Vagina (tissue), 2 donors: Measurements from ENCODE around the gene TOLLIP. TPM values are rescaled to one million over a fixed set of nuclear protein-coding genes. Genes with fewer than 3 reads are reported as not detected.
A peak's percentile ranks its signal among the peaks of the same experiment; 100 is the strongest.

Experiments used
- DNase-seq, 2 donors: peaks; one replicate each; pipeline ENCODE4 v3.0.0-alpha.2; 2017; ENCODE audit errors: extremely low spot score in 2 of 2
- H3K27ac ChIP-seq: fragments of 200-600 bp; sonication (generic); one replicate; pipeline ENCODE4 v1.5.1; 2019
- H3K27me3 ChIP-seq: fragments of 200-600 bp; sonication (generic); one replicate; pipeline ENCODE4 v1.5.1; 2019
- H3K36me3 ChIP-seq, 2 donors: fragments of 200-600 bp; sonication (generic); one replicate each; pipeline ENCODE4 v1.5.1; 2017 to 2019
- H3K4me1 ChIP-seq: fragments of 200-600 bp; sonication (generic); one replicate; pipeline ENCODE4 v1.5.1; 2019
- H3K4me3 ChIP-seq, 2 donors: fragments of 200-600 bp; sonication (generic); 1 replicate in 1 of 2; 2 replicates in 1 of 2; pipeline ENCODE4 v1.5.1; 2016 to 2019
- H3K9me3 ChIP-seq: fragments of 200-600 bp; sonication (generic); one replicate; pipeline ENCODE4 v1.5.1; 2019
- CTCF ChIP-seq, 3 experiments: fragments of 450-650 bp in 2 of 3; fragments of 200-600 bp in 1 of 3; sonication (generic) in 1 of 3; IDR thresholded peaks; one replicate each; pipeline ENCODE4 v1.5.1; 2017 to 2019; ENCODE audit warnings: antibody characterized with exemption in 3 of 3, mild to moderate bottlenecking in 2 of 3, moderate library complexity in 2 of 3
- POLR2A ChIP-seq, 2 donors: fragments of 450-650 bp; IDR thresholded peaks; one replicate each; pipeline ENCODE4 v1.6.1; 2017; ENCODE audit warnings: antibody characterized with exemption in 2 of 2, mild to moderate bottlenecking in 2 of 2, moderate library complexity in 2 of 2
- POLR2AphosphoS5 ChIP-seq, 2 donors: sonication (generic); formaldehyde crosslinking; IDR thresholded peaks; one replicate each; pipeline ENCODE4 v1.9.0; 2017; ENCODE audit warnings: antibody characterized with exemption in 2 of 2, mild to moderate bottlenecking in 2 of 2, low read depth in 1 of 2; ENCODE audit not compliant: insufficient read depth in 1 of 2
- intact Hi-C: fragments of 100-400 bp; cut with DNase I; formaldehyde crosslinking; loops from one replicate; pipeline ENCODE4 v1.15.1; 2023
- total RNA-seq: library from RNA; depleted of rRNA; stranded (reverse); fragments of >200 nt; gene quantifications from one replicate; pipeline ENCODE4 v1.2.3, GENCODE V29; 2016

The TOLLIP gene
- total RNA-seq, 1 donor from 2014 or later: 52.5 TPM

DNA sequence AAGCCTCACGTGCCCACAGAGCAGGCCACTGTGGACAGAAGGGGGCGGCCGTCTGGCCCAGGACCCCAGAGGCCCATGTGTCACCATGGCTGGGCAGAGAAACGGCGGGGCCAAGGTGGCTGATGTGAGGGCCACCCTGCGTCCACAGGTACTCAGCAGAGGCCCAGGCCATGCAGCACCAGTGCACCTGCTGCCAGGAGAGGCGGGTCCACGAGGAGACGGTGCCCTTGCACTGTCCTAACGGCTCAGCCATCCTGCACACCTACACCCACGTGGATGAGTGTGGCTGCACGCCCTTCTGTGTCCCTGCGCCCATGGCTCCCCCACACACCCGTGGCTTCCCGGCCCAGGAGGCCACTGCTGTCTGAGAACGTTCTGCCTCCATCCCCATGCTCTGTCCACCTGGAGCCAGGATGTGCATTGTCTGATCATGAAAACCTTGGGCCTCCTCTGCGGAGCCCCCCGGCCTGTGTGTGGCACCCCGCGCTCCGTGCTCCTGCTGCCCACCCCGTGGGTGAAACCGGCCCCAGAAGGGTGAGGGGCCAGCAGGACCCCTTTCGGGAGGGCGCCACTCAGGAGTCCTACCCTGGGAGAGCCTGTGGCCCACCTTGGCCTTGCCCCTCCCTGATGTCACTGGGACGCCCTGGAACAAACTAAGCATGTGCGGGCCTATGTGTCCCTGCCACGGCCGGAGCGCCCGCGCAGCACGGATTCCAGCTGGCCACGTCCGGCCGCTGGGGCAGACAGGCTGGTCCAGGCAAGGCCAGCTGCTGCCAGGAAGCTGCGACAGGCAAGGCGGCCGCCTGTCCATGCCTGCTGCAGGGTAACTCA, 48.0 kb downstream of the TOLLIP start:
- Histone ChIP-seq H3K9me3 (no peaks in the 10 kb centered on the region), H3K4me3 (peak overlapping the region; percentile 48 to 49), H3K36me3 (no peaks in the 10 kb centered on the region), H3K27ac (no peak overlapping the region), H3K4me1 (peaks cover 19% of the 10 kb centered on the region), H3K27me3 (no peaks in the 10 kb centered on the region)
- TF ChIP-seq POLR2A (IDR thresholded peaks at IDR 0.05) (no peak), CTCF (IDR thresholded peaks at IDR 0.05) (no peak), POLR2AphosphoS5 (IDR thresholded peaks at IDR 0.05; ENCODE audit: insufficient read depth in 1 of 2, low read depth in 1 of 2) (no peak)
- no peak for DNase-seq
- intact Hi-C loops: no loop called here

DNA sequence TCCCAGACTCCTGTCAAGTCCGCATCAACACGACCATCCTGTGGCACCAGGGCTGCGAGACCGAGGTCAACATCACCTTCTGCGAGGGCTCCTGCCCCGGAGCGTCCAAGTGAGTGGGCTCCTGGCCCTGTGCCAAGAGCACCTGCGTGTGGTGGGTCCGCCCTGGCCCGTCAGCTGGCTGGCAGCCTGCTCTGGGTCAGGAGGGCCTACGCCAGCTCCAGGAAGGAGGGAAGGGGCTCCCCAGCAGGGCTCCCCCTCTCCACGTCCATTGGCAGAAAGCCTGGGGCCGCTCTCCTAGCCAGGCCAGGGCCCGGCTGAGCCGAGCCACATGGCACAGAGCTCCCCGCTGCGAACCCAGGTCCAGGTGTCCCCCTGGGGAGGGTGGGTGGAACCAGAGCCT, 48.8 kb downstream of the TOLLIP start:
- H3K36me3 ChIP-seq: no peaks in the 10 kb centered on the region
- DNase-seq: no peak
- peaks cover 19% of the 10 kb centered on the region for H3K4me1 ChIP-seq
- H3K27me3 ChIP-seq: no peaks in the 10 kb centered on the region
- intact Hi-C loops: no loop called here
- H3K9me3 ChIP-seq: no peaks in the 10 kb centered on the region
- H3K27ac ChIP-seq: no peak overlapping the region
- no peak for TF ChIP-seq CTCF (IDR thresholded peaks at IDR 0.05)
- no peak for TF ChIP-seq POLR2A (IDR thresholded peaks at IDR 0.05)
- TF ChIP-seq POLR2AphosphoS5 (IDR thresholded peaks at IDR 0.05; ENCODE audit: insufficient read depth in 1 of 2, low read depth in 1 of 2): no peak
- H3K4me3 ChIP-seq: no peak overlapping the region

DNA sequence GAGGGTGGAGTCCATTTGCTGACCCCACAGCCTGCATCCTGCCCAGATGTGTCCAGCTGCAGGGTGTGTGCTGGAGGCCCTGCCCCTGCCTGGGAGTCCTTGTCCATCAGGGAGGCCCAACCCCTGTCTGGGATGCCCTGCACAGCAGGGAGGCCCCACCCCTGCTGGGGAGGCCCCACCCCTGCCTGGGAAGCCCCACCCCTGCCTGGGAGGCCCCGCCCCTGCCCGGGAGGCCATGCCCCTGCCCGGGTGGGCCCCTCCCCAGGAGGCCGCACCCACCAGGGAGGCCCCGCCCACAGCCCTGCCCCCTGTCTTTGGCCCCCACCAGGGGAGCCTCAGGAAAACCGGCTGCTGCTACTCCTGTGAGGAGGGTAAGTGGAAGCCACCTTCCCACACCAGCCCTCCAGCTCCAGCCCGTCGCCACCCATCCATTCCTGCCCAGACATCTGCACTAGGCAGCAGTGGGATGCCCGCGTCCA, 49.4 kb downstream of the TOLLIP start:
- Histone ChIP-seq H3K9me3 (no peaks in the 10 kb centered on the region), H3K4me1 (peaks cover 19% of the 10 kb centered on the region), H3K27me3 (no peaks in the 10 kb centered on the region), H3K27ac (no peak overlapping the region), H3K36me3 (no peaks in the 10 kb centered on the region), H3K4me3 (no peak overlapping the region)
- TF ChIP-seq POLR2A (IDR thresholded peaks at IDR 0.05): no peak
- no peak for TF ChIP-seq CTCF (IDR thresholded peaks at IDR 0.05)
- TF ChIP-seq POLR2AphosphoS5 (IDR thresholded peaks at IDR 0.05; ENCODE audit: insufficient read depth in 1 of 2, low read depth in 1 of 2): no peak
- DNase-seq: no peak
- intact Hi-C loops: no loop called here

- no peak for TF ChIP-seq CTCF (IDR thresholded peaks at IDR 0.05)
- TF ChIP-seq POLR2A (IDR thresholded peaks at IDR 0.05): no peak
- no peak for TF ChIP-seq POLR2AphosphoS5 (IDR thresholded peaks at IDR 0.05; ENCODE audit: insufficient read depth in 1 of 2, low read depth in 1 of 2)
- peaks cover 19% of the 10 kb centered on the region for H3K4me1 ChIP-seq
- H3K9me3 ChIP-seq: no peaks in the 10 kb centered on the region
- H3K27me3 ChIP-seq: no peaks in the 10 kb centered on the region
- H3K36me3 ChIP-seq: no peaks in the 10 kb centered on the region
- H3K4me3 ChIP-seq: no peak overlapping the region
- no peak for DNase-seq
- no peak overlapping the region for H3K27ac ChIP-seq
- intact Hi-C loops: no loop called here
Measured at GRCh38 chr11:1259561-1259960, 49.9 kb downstream of the TOLLIP start.

DNA sequence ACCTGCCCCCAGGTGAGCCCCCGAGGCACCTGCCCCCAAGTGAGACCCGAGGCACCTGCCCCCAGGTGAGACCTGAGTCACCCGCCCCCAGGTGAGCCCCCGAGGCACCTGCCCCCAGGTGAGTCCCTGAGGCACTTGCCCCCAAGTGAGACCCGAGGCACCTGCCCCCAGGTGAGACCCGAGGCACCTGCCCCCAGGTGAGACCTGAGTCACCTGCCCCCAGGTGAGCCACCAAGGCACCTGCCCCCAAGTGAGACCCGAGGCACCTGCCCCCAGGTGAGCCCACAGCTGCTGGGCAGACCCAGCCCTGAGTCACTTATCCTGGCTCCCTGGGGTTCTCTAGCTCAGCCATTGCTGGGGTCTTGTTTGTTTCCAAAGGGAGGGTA, 50.4 kb downstream of the TOLLIP start:
- Histone ChIP-seq H3K4me1 (peaks cover 19% of the 10 kb centered on the region), H3K36me3 (no peaks in the 10 kb centered on the region), H3K9me3 (no peaks in the 10 kb centered on the region), H3K27me3 (no peaks in the 10 kb centered on the region), H3K4me3 (no peak overlapping the region), H3K27ac (no peak overlapping the region)
- TF ChIP-seq POLR2AphosphoS5 (IDR thresholded peaks at IDR 0.05; ENCODE audit: insufficient read depth in 1 of 2, low read depth in 1 of 2) (no peak), CTCF (IDR thresholded peaks at IDR 0.05) (no peak)
- intact Hi-C loops: no loop called here
- no peak for DNase-seq
